ENCODE results near the gene FHAD1. TPM values are rescaled to one million over a fixed set of nuclear protein-coding genes. Genes with fewer than 3 reads are reported as not detected.
"Not testable (repeated sequence)": the region's sequence is repeated elsewhere in the genome, so short reads cannot be mapped to it uniquely, and the experiment has no call there.

The FHAD1 gene
- total RNA-seq, 1 donor = 0.72 TPM

DNA sequence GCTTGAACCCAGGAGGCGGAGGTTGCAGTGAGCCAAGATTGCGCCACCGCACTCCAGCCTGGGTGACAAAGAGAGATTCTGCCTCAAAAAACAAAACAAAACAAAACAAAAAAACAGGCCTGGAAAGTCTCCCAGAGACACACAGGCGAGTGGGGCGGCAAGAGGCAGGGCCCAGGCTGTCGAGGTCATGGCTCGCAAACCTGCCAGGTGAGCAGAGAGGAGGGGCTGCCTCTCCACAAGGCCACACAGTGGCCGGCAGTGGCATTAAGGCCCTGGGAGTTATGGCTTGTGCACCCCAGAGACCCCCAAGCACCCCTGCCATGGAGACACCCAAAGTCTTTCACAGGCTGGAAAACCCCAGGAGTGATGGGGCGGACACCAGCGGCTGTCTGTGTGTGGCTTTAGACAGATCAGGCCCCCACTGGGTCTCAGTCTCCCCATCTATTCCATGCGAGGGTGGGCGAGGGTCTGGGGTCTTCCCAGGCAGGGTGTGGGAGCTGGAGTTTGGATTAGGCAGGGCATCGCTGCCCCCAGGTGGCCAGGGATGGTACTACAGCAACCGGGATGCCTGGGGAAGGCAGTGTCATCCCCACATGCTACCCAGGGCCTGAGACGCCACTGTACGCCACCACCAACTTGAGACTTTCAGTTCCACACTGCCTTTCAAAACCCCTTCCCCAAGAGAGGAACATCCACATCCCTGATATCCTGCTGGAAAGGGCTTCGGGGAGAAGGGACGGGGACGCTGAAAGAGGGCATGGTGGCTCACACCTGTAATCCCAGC lies 184.0 kb downstream of the FHAD1 start:
- H3K4me2 ChIP-seq (ENCODE audit: insufficient read depth, low read length) = no peak overlapping the region
- H3K4me3 ChIP-seq (ENCODE audit: insufficient read depth, low read length) = no peak overlapping the region
- TF ChIP-seq CTCF (IDR thresholded peaks at IDR 0.05; ENCODE audit: extremely low read depth, low read depth, low read length) = peak; percentile 90
- peaks cover 4% of the 10 kb centered on the region for H3K79me2 ChIP-seq (ENCODE audit: insufficient read depth, low read length)
- H3K27ac ChIP-seq (ENCODE audit: low read depth, low read length) = peak overlapping the region; percentile 60
- H3K36me3 ChIP-seq (ENCODE audit: insufficient read depth, low read length) = peaks cover 21% of the 10 kb centered on the region
- H4K20me1 ChIP-seq (ENCODE audit: insufficient read depth, low read length) = peaks cover 3% of the 10 kb centered on the region
- no peaks in the 10 kb centered on the region for H3K27me3 ChIP-seq (ENCODE audit: insufficient read depth, low read length)
- no peaks in the 10 kb centered on the region for H3K9me3 ChIP-seq (ENCODE audit: low read depth, low read length)
- no peak overlapping the region for H2AFZ ChIP-seq (ENCODE audit: low read length)
- DNase-seq (ENCODE audit: insufficient read length, low spot score, missing footprints) = peak; percentile 97
- H3K4me1 ChIP-seq (ENCODE audit: insufficient read depth, low read length) = peaks cover 24% of the 10 kb centered on the region

DNA sequence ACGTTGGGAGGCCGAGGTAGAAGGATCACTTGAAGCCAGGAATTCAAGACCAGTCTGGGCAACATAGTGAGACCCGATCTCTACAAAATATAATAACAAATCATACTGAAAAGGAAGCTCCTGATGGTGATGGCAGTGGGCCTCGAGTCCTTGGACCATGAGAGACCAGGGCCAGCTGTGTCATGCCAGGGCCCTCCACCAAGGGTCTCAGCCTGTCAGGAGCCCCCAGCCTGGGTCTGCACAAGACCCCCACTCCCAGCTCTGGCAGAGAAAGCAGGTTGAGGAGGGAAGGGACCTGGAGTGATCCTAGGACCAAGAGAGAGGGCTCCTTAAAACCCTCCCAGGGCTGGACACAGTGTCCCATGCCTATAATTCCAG lies 184.5 kb downstream of the FHAD1 start:
- H3K4me2 ChIP-seq (ENCODE audit: insufficient read depth, low read length) = no peak overlapping the region
- H3K4me3 ChIP-seq (ENCODE audit: insufficient read depth, low read length) = no peak overlapping the region
- peaks cover 3% of the 10 kb centered on the region for H4K20me1 ChIP-seq (ENCODE audit: insufficient read depth, low read length)
- H3K27ac ChIP-seq (ENCODE audit: low read depth, low read length) = peak overlapping the region; percentile 60
- TF ChIP-seq CTCF (IDR thresholded peaks at IDR 0.05; ENCODE audit: extremely low read depth, low read depth, low read length) = no peak
- DNase-seq (ENCODE audit: insufficient read length, low spot score, missing footprints) = peak; percentile 39
- H3K79me2 ChIP-seq (ENCODE audit: insufficient read depth, low read length) = no peaks in the 10 kb centered on the region
- peaks cover 17% of the 10 kb centered on the region for H3K36me3 ChIP-seq (ENCODE audit: insufficient read depth, low read length)
- H3K4me1 ChIP-seq (ENCODE audit: insufficient read depth, low read length) = peaks cover 19% of the 10 kb centered on the region
- H3K9me3 ChIP-seq (ENCODE audit: low read depth, low read length) = no peaks in the 10 kb centered on the region
- H3K27me3 ChIP-seq (ENCODE audit: insufficient read depth, low read length) = no peaks in the 10 kb centered on the region
- no peak overlapping the region for H2AFZ ChIP-seq (ENCODE audit: low read length)

DNA sequence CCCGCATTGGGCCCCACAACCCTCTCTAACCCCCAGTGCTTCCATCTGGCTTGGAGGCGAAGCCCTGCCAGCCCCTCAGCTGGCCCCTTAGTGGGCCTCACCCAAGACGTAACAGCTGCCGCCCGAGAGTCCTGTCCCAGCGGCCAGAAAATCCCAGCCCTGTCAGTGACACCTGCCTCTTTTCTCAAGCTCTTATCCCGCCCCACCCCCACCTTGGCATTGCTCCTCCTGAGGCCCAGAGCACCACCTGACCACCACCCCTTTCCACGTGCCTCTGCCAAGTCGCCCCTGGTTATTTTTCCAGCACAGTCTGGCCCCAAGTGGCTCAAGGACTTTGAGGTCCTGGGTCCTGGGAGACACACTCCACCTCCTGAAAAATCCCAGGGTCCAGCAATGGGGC lies 185.3 kb downstream of the FHAD1 start:
- H3K36me3 ChIP-seq (ENCODE audit: insufficient read depth, low read length) = peaks cover 15% of the 10 kb centered on the region
- H3K4me3 ChIP-seq (ENCODE audit: insufficient read depth, low read length) = no peak overlapping the region
- H3K9me3 ChIP-seq (ENCODE audit: low read depth, low read length) = no peaks in the 10 kb centered on the region
- no peaks in the 10 kb centered on the region for H3K27me3 ChIP-seq (ENCODE audit: insufficient read depth, low read length)
- H3K4me1 ChIP-seq (ENCODE audit: insufficient read depth, low read length) = peaks cover 18% of the 10 kb centered on the region
- peak overlapping the region; percentile 60 for H3K27ac ChIP-seq (ENCODE audit: low read depth, low read length)
- no peaks in the 10 kb centered on the region for H3K79me2 ChIP-seq (ENCODE audit: insufficient read depth, low read length)
- peaks cover 3% of the 10 kb centered on the region for H4K20me1 ChIP-seq (ENCODE audit: insufficient read depth, low read length)
- TF ChIP-seq CTCF (IDR thresholded peaks at IDR 0.05; ENCODE audit: extremely low read depth, low read depth, low read length) = no peak
- no peak overlapping the region for H2AFZ ChIP-seq (ENCODE audit: low read length)
- H3K4me2 ChIP-seq (ENCODE audit: insufficient read depth, low read length) = no peak overlapping the region
- DNase-seq (ENCODE audit: insufficient read length, low spot score, missing footprints) = peak; percentile 60

DNA sequence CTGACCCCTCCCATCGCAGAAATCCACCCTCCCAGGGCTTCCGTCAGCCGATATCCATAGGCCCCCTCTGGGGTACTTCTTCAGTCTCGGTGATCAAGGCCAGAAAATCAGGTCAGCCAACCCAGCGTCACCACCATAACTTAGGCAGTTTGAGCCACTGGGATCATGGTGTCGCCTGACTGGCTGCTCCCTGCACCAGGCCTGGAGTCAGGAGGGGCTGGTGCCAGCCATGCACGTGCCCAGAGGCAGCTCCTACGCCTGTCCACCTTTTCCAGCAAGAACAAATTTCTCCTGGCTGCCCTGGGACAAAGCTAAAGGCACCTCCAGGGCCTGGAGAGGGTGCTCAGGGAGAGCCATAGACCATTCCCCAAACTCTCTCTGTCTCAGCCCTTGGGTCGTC lies 186.4 kb downstream of the FHAD1 start:
- Histone ChIP-seq H3K27me3 (ENCODE audit: insufficient read depth, low read length) (no peaks in the 10 kb centered on the region), H4K20me1 (ENCODE audit: insufficient read depth, low read length) (peaks cover 3% of the 10 kb centered on the region), H3K4me1 (ENCODE audit: insufficient read depth, low read length) (peaks cover 18% of the 10 kb centered on the region), H3K9me3 (ENCODE audit: low read depth, low read length) (no peaks in the 10 kb centered on the region), H2AFZ (ENCODE audit: low read length) (no peak overlapping the region), H3K36me3 (ENCODE audit: insufficient read depth, low read length) (peaks cover 12% of the 10 kb centered on the region), H3K4me3 (ENCODE audit: insufficient read depth, low read length) (no peak overlapping the region), H3K79me2 (ENCODE audit: insufficient read depth, low read length) (no peaks in the 10 kb centered on the region), H3K27ac (ENCODE audit: low read depth, low read length) (peak overlapping the region; percentile 60), H3K4me2 (ENCODE audit: insufficient read depth, low read length) (no peak overlapping the region)
- no peak for TF ChIP-seq CTCF (IDR thresholded peaks at IDR 0.05; ENCODE audit: extremely low read depth, low read depth, low read length)
- peak; percentile 68 for DNase-seq (ENCODE audit: insufficient read length, low spot score, missing footprints)

DNA sequence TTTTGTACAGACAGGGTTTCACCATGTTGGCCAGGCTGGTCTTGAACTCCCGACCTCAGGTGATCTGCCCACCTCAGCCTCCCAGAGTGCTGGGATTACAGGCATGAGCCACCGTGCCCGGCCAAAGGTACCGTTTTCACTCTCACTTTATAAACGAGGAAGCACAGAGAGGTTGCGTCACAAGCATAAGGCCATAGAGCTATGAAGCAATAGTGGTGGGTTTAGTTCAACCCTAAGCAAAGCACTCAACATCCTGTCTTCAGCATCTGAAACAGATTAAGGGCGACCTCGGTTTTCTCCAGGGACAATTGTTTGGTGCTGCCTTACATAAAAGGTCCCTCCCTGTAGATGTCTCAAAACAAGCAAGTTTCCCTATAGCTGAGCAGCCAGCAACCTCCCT lies 187.7 kb downstream of the FHAD1 start:
- not testable (repeated sequence) for H4K20me1 ChIP-seq (ENCODE audit: insufficient read depth, low read length); H3K4me3 ChIP-seq (ENCODE audit: insufficient read depth, low read length); H3K27me3 ChIP-seq (ENCODE audit: insufficient read depth, low read length); H2AFZ ChIP-seq (ENCODE audit: low read length); H3K4me2 ChIP-seq (ENCODE audit: insufficient read depth, low read length); H3K79me2 ChIP-seq (ENCODE audit: insufficient read depth, low read length); H3K9me3 ChIP-seq (ENCODE audit: low read depth, low read length); H3K27ac ChIP-seq (ENCODE audit: low read depth, low read length)
- Histone ChIP-seq H3K4me1 (ENCODE audit: insufficient read depth, low read length) (peaks cover 14% of the 10 kb centered on the region), H3K36me3 (ENCODE audit: insufficient read depth, low read length) (peaks cover 12% of the 10 kb centered on the region)
- peak; percentile 80 for DNase-seq (ENCODE audit: insufficient read length, low spot score, missing footprints)

Data from osteoblast (primary cell).